HEK293 (cell line): Measurements from ENCODE around the gene FGF8.

ENCODE experiments used
- CTCF ChIA-PET: fragments of 350-600 bp; formaldehyde crosslinking; extraction: SDS; loops from one replicate; lab custom pipeline; 2021; ENCODE audit warnings: antibody characterized with exemption; lab: Yijun Ruan, JAX
- POLR2A ChIA-PET: fragments of 300-600 bp; formaldehyde crosslinking; extraction: SDS; loops from one replicate; lab custom pipeline; 2020; ENCODE audit warnings: antibody characterized with exemption, inconsistent platforms; lab: Yijun Ruan, JAX
- H3K27ac ChIP-seq: fragments of 200-500 bp; sonication (Bioruptor generic); 2 replicates; pipeline ENCODE4 v1.5.1; 2014; ENCODE audit warnings: low read depth, low read length, control low read depth, inconsistent platforms; ENCODE audit errors: extremely low read depth
- H3K36me3 ChIP-seq, 2 experiments: fragments of 200-500 bp in 1 of 2; sonication (Bioruptor generic) in 1 of 2; 1 replicate in 1 of 2; 2 replicates in 1 of 2; pipeline ENCODE4 v1.5.1; 2014 to 2017; ENCODE audit warnings: inconsistent platforms in 2 of 2, low read length in 2 of 2; ENCODE audit not compliant: control insufficient read depth in 2 of 2, insufficient read depth in 1 of 2
- H3K4me1 ChIP-seq: fragments of 200-500 bp; sonication (Bioruptor generic); 2 replicates; pipeline ENCODE4 v1.5.1; 2014; ENCODE audit warnings: mild to moderate bottlenecking, low read length, inconsistent platforms; ENCODE audit not compliant: control insufficient read depth, insufficient read depth
- H3K4me3 ChIP-seq: 2 replicates; pipeline ENCODE4 v1.5.1; 2011; ENCODE audit warnings: low read depth, mild to moderate bottlenecking, control low read depth, low read length, moderate library complexity
- H3K9me3 ChIP-seq: fragments of 200-500 bp; sonication (Bioruptor generic); 2 replicates; pipeline ENCODE4 v1.5.1; 2014; ENCODE audit warnings: low read depth, low read length, inconsistent platforms; ENCODE audit not compliant: control insufficient read depth, insufficient read depth
- BCL11B ChIP-seq: fragments of 450-650 bp; formaldehyde crosslinking; IDR thresholded peaks from 2 replicates; pipeline ENCODE4 v1.5.1; 2016; ENCODE audit warnings: low read depth, missing biosample characterization, missing genetic modification characterization
- KLF9 ChIP-seq: fragments of 450-650 bp; formaldehyde crosslinking; IDR thresholded peaks from 2 replicates; pipeline ENCODE4 v1.5.1; 2016; ENCODE audit warnings: missing biosample characterization, missing genetic modification characterization, low read depth
- TCF7L2 ChIP-seq: IDR thresholded peaks from 2 replicates; pipeline ENCODE4 v1.6.1; 2011; ENCODE audit warnings: low read depth, mild to moderate bottlenecking, inconsistent platforms, low read length, moderate library complexity, borderline replicate concordance
- TRIM28 ChIP-seq: IDR thresholded peaks from 2 replicates; pipeline ENCODE4 v1.6.1; 2011; ENCODE audit warnings: low read length, control low read depth, borderline replicate concordance
- ZFP37 ChIP-seq: fragments of 450-650 bp; formaldehyde crosslinking; IDR thresholded peaks from 2 replicates; pipeline ENCODE4 v1.5.1; 2016; ENCODE audit warnings: missing biosample characterization, missing genetic modification characterization
- ZFP41 ChIP-seq: fragments of 450-650 bp; formaldehyde crosslinking; IDR thresholded peaks from 2 replicates; pipeline ENCODE4 v1.5.1; 2016; ENCODE audit warnings: missing biosample characterization, missing genetic modification characterization, borderline replicate concordance
- ZNF138 ChIP-seq: fragments of 450-650 bp; formaldehyde crosslinking; IDR thresholded peaks from 2 replicates; pipeline ENCODE4 v1.5.1; 2016; ENCODE audit warnings: missing biosample characterization, missing genetic modification characterization, borderline replicate concordance
- ZNF140 ChIP-seq: fragments of 450-650 bp; formaldehyde crosslinking; IDR thresholded peaks from 2 replicates; pipeline ENCODE4 v1.5.1; 2016; ENCODE audit warnings: missing biosample characterization, missing genetic modification characterization
- ZNF248 ChIP-seq: fragments of 450-650 bp; formaldehyde crosslinking; IDR thresholded peaks from 2 replicates; pipeline ENCODE4 v1.5.1; 2017; ENCODE audit warnings: missing biosample characterization, missing genetic modification characterization
- ZNF544 ChIP-seq: fragments of 450-650 bp; formaldehyde crosslinking; IDR thresholded peaks from 2 replicates; pipeline ENCODE4 v1.5.0; 2017; ENCODE audit warnings: missing biosample characterization, missing genetic modification characterization
- ZNF621 ChIP-seq: fragments of 450-650 bp; formaldehyde crosslinking; IDR thresholded peaks from 2 replicates; pipeline ENCODE4 v1.5.1; 2017; ENCODE audit warnings: missing biosample characterization, missing genetic modification characterization
- ZSCAN16 ChIP-seq: fragments of 450-650 bp; formaldehyde crosslinking; IDR thresholded peaks from 2 replicates; pipeline ENCODE4 v1.5.1; 2016; ENCODE audit warnings: missing biosample characterization, missing genetic modification characterization
- TF ChIP-seq, protein P1 (sequence below): fragments of 450-650 bp; formaldehyde crosslinking; IDR thresholded peaks from 2 replicates; pipeline ENCODE4 v1.5.1; 2016; ENCODE audit warnings: missing biosample characterization, missing genetic modification characterization, low read depth
- TF ChIP-seq, protein P2 (sequence below): fragments of 450-650 bp; formaldehyde crosslinking; IDR thresholded peaks from 2 replicates; pipeline ENCODE4 v1.5.1; 2017; ENCODE audit warnings: missing biosample characterization, missing genetic modification characterization
- TF ChIP-seq, protein P3 (sequence below): fragments of 450-650 bp; formaldehyde crosslinking; optimal IDR thresholded peaks from 2 replicates; pipeline ENCODE3; 2016; ENCODE audit warnings: missing biosample characterization, mild to moderate bottlenecking, missing genetic modification characterization
- TF ChIP-seq, protein P4 (sequence below): fragments of 450-650 bp; formaldehyde crosslinking; conservative IDR thresholded peaks from 2 replicates; pipeline ENCODE4 v1.5.1; 2016; ENCODE audit warnings: low read depth, missing biosample characterization, missing genetic modification characterization
- TF ChIP-seq, protein P5 (sequence below): fragments of 450-650 bp; IDR thresholded peaks from 2 replicates; pipeline ENCODE4 v1.5.1; 2018; ENCODE audit warnings: missing biosample characterization, missing genetic modification characterization
- TF ChIP-seq, protein P6 (sequence below): fragments of 450-650 bp; formaldehyde crosslinking; IDR thresholded peaks from 2 replicates; pipeline ENCODE4 v1.5.1; 2016; ENCODE audit warnings: missing biosample characterization, missing genetic modification characterization

Gene FGF8

DNA sequence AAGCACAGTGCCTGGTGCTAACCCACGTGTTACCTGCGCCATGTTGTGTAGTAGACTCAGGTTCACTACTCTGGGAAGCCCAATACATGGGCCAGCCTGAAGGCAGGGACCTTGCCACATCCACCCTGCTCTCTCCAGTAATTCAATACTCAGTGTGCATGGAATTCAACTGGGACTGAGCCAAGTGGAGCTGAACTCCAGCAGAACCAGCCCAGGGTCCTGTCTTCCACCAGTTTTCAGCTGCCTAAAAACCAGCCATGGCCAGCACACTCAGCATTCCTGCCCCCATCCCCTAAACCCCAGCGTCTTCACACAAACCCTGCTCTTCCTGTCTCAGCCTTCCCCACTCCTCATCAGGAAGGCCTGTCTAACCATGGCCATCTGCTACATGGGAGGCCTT lies 15.4 kb downstream of the FGF8 start:
- no peak overlapping the region for H3K4me3 ChIP-seq
- peaks cover 8% of the 10 kb centered on the region for H3K4me1 ChIP-seq
- no peaks in the 10 kb centered on the region for H3K9me3 ChIP-seq
- no peaks in the 10 kb centered on the region for H3K36me3 ChIP-seq
- CTCF ChIA-PET: interaction anchor here (2.4 to 6.5 kb wide), 2 partner anchors 21 to 158 kb away, joined by 7 to 30 read pairs; partner anchors contain the start of gene NPM3
- POLR2A ChIA-PET: interaction anchor here (0.7 kb wide), 1 partner anchor 56 kb away, joined by 3 read pairs; no protein-coding TSS in a partner anchor
- TF ChIP-seq, protein P1, sequence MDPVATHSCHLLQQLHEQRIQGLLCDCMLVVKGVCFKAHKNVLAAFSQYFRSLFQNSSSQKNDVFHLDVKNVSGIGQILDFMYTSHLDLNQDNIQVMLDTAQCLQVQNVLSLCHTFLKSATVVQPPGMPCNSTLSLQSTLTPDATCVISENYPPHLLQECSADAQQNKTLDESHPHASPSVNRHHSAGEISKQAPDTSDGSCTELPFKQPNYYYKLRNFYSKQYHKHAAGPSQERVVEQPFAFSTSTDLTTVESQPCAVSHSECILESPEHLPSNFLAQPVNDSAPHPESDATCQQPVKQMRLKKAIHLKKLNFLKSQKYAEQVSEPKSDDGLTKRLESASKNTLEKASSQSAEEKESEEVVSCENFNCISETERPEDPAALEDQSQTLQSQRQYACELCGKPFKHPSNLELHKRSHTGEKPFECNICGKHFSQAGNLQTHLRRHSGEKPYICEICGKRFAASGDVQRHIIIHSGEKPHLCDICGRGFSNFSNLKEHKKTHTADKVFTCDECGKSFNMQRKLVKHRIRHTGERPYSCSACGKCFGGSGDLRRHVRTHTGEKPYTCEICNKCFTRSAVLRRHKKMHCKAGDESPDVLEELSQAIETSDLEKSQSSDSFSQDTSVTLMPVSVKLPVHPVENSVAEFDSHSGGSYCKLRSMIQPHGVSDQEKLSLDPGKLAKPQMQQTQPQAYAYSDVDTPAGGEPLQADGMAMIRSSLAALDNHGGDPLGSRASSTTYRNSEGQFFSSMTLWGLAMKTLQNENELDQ (tag by site-specific recombination): no peak
- TF ChIP-seq KLF9 (no peak), ZNF621 (tag by site-specific recombination) (no peak), ZSCAN16 (no peak), TRIM28 (no peak), ZNF248 (tag by site-specific recombination) (no peak), ZNF140 (tag by site-specific recombination) (no peak), ZNF544 (no peak), TCF7L2 (no peak), ZFP41 (no peak), ZNF138 (tag by site-specific recombination) (no peak), BCL11B (no peak), ZFP37 (tag by site-specific recombination) (no peak)
- TF ChIP-seq, protein P2, sequence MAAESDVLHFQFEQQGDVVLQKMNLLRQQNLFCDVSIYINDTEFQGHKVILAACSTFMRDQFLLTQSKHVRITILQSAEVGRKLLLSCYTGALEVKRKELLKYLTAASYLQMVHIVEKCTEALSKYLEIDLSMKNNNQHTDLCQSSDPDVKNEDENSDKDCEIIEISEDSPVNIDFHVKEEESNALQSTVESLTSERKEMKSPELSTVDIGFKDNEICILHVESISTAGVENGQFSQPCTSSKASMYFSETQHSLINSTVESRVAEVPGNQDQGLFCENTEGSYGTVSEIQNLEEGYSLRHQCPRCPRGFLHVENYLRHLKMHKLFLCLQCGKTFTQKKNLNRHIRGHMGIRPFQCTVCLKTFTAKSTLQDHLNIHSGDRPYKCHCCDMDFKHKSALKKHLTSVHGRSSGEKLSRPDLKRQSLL (tag by site-specific recombination): no peak
- TF ChIP-seq, protein P3, sequence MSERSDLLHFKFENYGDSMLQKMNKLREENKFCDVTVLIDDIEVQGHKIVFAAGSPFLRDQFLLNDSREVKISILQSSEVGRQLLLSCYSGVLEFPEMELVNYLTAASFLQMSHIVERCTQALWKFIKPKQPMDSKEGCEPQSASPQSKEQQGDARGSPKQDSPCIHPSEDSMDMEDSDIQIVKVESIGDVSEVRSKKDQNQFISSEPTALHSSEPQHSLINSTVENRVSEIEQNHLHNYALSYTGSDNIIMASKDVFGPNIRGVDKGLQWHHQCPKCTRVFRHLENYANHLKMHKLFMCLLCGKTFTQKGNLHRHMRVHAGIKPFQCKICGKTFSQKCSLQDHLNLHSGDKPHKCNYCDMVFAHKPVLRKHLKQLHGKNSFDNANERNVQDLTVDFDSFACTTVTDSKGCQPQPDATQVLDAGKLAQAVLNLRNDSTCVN: no peak
- TF ChIP-seq, protein P4, sequence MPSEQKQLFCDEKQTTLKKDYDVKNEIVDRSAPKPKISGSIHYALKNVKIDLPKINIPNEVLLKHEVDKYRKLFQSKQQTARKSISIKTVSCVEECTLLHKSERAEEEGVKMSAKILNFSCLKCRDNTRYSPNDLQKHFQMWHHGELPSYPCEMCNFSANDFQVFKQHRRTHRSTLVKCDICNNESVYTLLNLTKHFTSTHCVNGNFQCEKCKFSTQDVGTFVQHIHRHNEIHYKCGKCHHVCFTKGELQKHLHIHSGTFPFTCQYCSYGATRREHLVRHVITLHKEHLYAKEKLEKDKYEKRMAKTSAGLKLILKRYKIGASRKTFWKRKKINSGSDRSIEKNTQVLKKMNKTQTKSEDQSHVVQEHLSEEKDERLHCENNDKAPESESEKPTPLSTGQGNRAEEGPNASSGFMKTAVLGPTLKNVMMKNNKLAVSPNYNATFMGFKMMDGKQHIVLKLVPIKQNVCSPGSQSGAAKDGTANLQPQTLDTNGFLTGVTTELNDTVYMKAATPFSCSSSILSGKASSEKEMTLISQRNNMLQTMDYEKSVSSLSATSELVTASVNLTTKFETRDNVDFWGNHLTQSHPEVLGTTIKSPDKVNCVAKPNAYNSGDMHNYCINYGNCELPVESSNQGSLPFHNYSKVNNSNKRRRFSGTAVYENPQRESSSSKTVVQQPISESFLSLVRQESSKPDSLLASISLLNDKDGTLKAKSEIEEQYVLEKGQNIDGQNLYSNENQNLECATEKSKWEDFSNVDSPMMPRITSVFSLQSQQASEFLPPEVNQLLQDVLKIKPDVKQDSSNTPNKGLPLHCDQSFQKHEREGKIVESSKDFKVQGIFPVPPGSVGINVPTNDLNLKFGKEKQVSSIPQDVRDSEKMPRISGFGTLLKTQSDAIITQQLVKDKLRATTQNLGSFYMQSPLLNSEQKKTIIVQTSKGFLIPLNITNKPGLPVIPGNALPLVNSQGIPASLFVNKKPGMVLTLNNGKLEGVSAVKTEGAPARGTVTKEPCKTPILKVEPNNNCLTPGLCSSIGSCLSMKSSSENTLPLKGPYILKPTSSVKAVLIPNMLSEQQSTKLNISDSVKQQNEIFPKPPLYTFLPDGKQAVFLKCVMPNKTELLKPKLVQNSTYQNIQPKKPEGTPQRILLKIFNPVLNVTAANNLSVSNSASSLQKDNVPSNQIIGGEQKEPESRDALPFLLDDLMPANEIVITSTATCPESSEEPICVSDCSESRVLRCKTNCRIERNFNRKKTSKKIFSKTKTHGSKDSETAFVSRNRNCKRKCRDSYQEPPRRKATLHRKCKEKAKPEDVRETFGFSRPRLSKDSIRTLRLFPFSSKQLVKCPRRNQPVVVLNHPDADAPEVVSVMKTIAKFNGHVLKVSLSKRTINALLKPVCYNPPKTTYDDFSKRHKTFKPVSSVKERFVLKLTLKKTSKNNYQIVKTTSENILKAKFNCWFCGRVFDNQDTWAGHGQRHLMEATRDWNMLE: no peak
- TF ChIP-seq, protein P5, sequence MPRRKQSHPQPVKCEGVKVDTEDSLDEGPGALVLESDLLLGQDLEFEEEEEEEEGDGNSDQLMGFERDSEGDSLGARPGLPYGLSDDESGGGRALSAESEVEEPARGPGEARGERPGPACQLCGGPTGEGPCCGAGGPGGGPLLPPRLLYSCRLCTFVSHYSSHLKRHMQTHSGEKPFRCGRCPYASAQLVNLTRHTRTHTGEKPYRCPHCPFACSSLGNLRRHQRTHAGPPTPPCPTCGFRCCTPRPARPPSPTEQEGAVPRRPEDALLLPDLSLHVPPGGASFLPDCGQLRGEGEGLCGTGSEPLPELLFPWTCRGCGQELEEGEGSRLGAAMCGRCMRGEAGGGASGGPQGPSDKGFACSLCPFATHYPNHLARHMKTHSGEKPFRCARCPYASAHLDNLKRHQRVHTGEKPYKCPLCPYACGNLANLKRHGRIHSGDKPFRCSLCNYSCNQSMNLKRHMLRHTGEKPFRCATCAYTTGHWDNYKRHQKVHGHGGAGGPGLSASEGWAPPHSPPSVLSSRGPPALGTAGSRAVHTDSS: no peak
- TF ChIP-seq, protein P6, sequence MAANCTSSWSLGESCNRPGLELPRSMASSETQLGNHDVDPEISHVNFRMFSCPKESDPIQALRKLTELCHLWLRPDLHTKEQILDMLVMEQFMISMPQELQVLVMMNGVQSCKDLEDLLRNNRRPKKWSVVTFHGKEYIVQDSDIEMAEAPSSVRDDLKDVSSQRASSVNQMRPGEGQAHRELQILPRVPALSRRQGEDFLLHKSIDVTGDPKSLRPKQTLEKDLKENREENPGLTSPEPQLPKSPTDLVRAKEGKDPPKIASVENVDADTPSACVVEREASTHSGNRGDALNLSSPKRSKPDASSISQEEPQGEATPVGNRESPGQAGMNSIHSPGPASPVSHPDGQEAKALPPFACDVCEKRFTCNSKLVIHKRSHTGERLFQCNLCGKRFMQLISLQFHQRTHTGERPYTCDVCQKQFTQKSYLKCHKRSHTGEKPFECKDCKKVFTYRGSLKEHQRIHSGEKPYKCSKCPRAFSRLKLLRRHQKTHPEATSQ (tag by site-specific recombination): no peak
- TF ChIP-seq, all 188 proteins: peak for 0
- H3K27ac ChIP-seq: no peak overlapping the region
